ENCODE results near the gene FOXP1. TPM values are rescaled to one million over a fixed set of nuclear protein-coding genes. Genes with fewer than 3 reads are reported as not detected.

Gene FOXP1
- total RNA-seq, 2 experiments from 2014 or later, result 493 to 508 TPM

- Mint-ChIP-seq H3K4me3 (no peak overlapping the region), H3K36me3 (ENCODE audit: low read depth) (no peaks in the 10 kb centered on the region), H3K4me1 (ENCODE audit: low read depth) (no peaks in the 10 kb centered on the region), H3K27ac (no peak overlapping the region), H3K27me3 (no peaks in the 10 kb centered on the region), H3K9me3 (no peaks in the 10 kb centered on the region)
- intact Hi-C loops (cut with DNase I, micrococcal nuclease), result no loop called here
- H3K27ac ChIP-seq (ENCODE audit: low read depth in 1 of 2, low read length in 2 of 2), result no peak overlapping the region
- H3K4me1 ChIP-seq (ENCODE audit: insufficient read depth, low read length), result no peaks in the 10 kb centered on the region
- POLR2A ChIA-PET, result no interaction called here
- no peaks in the 10 kb centered on the region for H3K9me3 ChIP-seq (ENCODE audit: control insufficient read depth in 1 of 2, insufficient read depth in 1 of 2, low read length in 2 of 2)
- H3K36me3 ChIP-seq (ENCODE audit: insufficient read depth, low read length), result no peaks in the 10 kb centered on the region
- TF ChIP-seq CTCF (IDR thresholded peaks at IDR 0.05), result no peak
- no peak overlapping the region for H3K4me3 ChIP-seq (ENCODE audit: low read length)
- DNase-seq, result no peak
- H3K27me3 ChIP-seq (ENCODE audit: control insufficient read depth in 1 of 2, insufficient read depth in 2 of 2, low read length in 2 of 2), result no peaks in the 10 kb centered on the region
- CTCF ChIA-PET, result no interaction called here
- ATAC-seq (ENCODE audit: poor library complexity), result no peak
Observed at GRCh38 chr3:71554649-71555048, 28.9 kb downstream of the FOXP1 start.

- ChIA-PET CTCF (no interaction called here), POLR2A (no interaction called here)
- no peak for TF ChIP-seq CTCF (IDR thresholded peaks at IDR 0.05)
- H3K4me3 Mint-ChIP-seq, result no peak overlapping the region
- no peaks in the 10 kb centered on the region for H3K4me1 Mint-ChIP-seq (ENCODE audit: low read depth)
- Histone ChIP-seq H3K27ac (ENCODE audit: low read depth in 1 of 2, low read length in 2 of 2) (no peak overlapping the region), H3K36me3 (ENCODE audit: insufficient read depth, low read length) (no peaks in the 10 kb centered on the region), H3K27me3 (ENCODE audit: control insufficient read depth in 1 of 2, insufficient read depth in 2 of 2, low read length in 2 of 2) (no peaks in the 10 kb centered on the region), H3K4me1 (ENCODE audit: insufficient read depth, low read length) (peaks cover 2% of the 10 kb centered on the region), H3K4me3 (ENCODE audit: low read length) (no peak overlapping the region), H3K9me3 (ENCODE audit: control insufficient read depth in 1 of 2, insufficient read depth in 1 of 2, low read length in 2 of 2) (no peaks in the 10 kb centered on the region)
- no peaks in the 10 kb centered on the region for H3K9me3 Mint-ChIP-seq
- intact Hi-C loops (cut with DNase I, micrococcal nuclease), result no loop called here
- H3K36me3 Mint-ChIP-seq (ENCODE audit: low read depth), result no peaks in the 10 kb centered on the region
- DNase-seq, result no peak
- H3K27ac Mint-ChIP-seq, result no peak overlapping the region
- no peak for ATAC-seq (ENCODE audit: poor library complexity)
- no peaks in the 10 kb centered on the region for H3K27me3 Mint-ChIP-seq
Observed at GRCh38 chr3:71551311-71551919, 32.1 kb downstream of the FOXP1 start.

DNA sequence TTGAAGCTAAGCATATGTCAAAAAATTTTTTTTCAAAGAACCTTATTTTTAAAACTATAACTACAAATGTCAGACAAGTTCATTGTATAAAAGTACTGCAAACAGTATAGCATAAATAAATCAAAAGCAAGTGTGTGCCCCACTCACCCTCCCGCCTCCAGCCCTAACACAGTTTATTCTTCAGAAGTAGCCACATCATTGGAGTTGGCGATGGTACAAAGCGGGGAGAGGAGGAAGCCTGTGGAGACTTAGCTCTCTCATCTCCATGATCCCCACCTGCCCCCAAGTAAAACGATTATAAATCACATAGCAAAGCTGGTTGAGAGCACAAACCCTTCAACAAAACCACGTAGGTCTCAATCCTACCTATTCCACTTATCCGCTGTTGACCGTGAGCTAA is 33.6 kb downstream of the FOXP1 start:
- intact Hi-C loops (cut with DNase I, micrococcal nuclease), result no loop called here
- Mint-ChIP-seq H3K9me3 (no peaks in the 10 kb centered on the region), H3K4me3 (no peak overlapping the region), H3K36me3 (ENCODE audit: low read depth) (no peaks in the 10 kb centered on the region), H3K27me3 (no peaks in the 10 kb centered on the region), H3K4me1 (ENCODE audit: low read depth) (no peaks in the 10 kb centered on the region), H3K27ac (no peak overlapping the region)
- H3K27me3 ChIP-seq (ENCODE audit: control insufficient read depth in 1 of 2, insufficient read depth in 2 of 2, low read length in 2 of 2), result no peaks in the 10 kb centered on the region
- ChIA-PET POLR2A (no interaction called here), CTCF (no interaction called here)
- no peak overlapping the region for H3K27ac ChIP-seq (ENCODE audit: low read depth in 1 of 2, low read length in 2 of 2)
- peaks cover 2% of the 10 kb centered on the region for H3K4me1 ChIP-seq (ENCODE audit: insufficient read depth, low read length)
- DNase-seq (no peak), ATAC-seq (ENCODE audit: poor library complexity) (no peak)
- TF ChIP-seq CTCF (IDR thresholded peaks at IDR 0.05), result no peak
- H3K36me3 ChIP-seq (ENCODE audit: insufficient read depth, low read length), result no peaks in the 10 kb centered on the region
- no peak overlapping the region for H3K4me3 ChIP-seq (ENCODE audit: low read length)
- no peaks in the 10 kb centered on the region for H3K9me3 ChIP-seq (ENCODE audit: control insufficient read depth in 1 of 2, insufficient read depth in 1 of 2, low read length in 2 of 2)
